DLD1 (cell line): ENCODE measurements around the gene GSE1.

ENCODE experiments used
- in situ Hi-C: cut with HindIII; loops from 2 replicates; pipeline ENCODE4 v1.10.0; 2017; ENCODE audit warnings: low sequenced_read_pairs

GSE1 gene

DNA sequence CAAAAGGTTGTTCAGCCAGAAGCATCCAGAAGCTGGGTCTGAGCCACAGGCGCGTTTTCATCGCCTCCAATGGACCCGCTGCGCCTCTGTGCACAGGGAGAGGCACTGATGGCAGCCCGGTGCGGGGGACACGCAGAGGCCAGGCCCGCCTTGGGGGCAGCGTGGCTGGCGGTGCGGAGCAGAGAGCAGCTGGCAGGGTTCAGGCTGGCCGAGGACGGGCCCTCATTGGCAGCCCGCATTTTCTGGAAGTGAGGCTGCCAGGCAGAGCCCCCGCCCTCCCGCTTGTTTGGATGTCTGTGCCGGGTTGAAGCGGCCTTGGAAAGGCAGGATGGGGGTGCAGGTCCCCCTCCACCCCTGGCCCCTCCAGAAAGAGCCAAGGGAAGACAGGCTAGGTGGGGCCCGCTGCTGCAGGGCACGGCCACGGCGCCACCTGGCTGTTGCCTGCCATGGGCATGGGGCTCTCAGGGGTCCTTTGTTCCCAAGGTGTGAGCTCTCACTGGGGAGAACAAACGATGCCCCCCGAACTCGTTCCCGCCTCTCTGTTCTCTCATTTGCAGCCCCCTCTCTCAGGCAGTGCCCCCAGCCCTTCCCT lies 18.8 kb downstream of the GSE1 start:
- in situ Hi-C loops = no loop called here

DNA sequence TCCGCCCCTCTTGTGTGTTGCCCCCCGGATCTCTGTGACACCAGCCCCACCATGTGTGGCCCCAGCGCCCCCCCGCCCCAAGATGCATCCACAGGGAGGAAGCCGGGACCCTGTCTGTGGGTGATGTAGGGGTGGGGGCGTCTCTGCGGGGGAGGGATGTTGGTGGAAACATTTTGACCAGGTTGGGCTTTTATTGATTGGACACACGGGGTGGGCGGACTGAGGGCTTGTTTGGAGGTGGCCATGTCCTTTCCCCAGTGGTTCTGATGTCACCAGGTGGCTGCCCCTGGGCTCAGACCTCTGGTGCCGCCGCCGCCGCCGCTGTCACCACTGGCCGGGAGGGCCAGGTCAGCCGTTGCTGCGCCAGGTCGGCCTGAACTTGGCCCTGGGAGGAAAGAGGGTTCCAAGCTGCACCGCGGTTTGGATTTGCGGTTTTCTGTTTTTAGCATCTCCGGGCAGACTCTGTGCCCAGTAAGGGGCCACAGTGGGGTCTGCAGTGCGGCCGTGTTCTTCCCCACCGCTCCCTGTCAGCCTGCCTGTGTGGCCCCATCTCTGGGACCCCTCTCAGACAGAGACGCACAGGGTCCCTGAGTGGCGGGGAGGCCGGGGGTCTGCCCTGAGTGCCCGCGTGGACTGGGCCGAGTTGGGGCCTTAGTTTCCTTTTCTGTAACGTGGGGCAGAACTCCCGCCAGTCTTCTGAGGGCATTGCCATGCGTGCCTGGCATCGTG lies 19.8 kb downstream of the GSE1 start:
- in situ Hi-C loops = no loop called here

DNA sequence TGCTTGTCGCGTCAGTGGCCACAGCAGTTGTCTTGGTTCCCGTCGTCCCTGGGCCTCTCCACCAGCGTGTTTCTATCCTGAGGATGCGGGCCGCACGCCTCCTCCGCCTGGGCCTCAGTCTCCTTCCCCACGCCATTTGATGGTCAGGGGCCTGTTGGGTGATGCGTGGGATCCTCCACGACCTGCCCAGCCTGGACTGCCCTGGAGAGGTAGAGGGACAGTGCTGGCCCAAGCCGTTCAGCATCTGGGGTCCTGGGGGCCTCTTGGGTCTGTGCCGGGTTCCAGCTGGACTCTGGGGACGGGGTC lies 20.3 kb downstream of the GSE1 start:
- in situ Hi-C loops = no loop called here

DNA sequence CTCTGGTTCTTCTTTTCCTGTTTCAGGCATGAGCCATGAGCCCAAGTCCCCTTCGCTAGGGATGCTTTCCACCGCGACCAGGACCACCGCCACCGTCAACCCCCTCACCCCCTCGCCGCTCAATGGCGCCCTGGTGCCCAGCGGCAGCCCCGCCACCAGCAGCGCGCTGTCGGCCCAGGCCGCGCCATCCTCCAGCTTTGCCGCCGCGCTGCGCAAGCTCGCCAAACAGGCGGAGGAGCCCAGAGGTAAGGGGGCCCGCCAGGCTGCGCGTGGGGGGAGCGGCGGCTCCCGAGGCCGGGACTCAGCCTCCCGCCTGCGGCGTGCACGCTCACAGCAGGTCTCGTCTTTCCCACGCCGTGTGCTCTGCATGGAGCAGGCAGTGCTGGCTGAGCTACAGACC lies 20.8 kb downstream of the GSE1 start:
- in situ Hi-C loops = no loop called here

DNA sequence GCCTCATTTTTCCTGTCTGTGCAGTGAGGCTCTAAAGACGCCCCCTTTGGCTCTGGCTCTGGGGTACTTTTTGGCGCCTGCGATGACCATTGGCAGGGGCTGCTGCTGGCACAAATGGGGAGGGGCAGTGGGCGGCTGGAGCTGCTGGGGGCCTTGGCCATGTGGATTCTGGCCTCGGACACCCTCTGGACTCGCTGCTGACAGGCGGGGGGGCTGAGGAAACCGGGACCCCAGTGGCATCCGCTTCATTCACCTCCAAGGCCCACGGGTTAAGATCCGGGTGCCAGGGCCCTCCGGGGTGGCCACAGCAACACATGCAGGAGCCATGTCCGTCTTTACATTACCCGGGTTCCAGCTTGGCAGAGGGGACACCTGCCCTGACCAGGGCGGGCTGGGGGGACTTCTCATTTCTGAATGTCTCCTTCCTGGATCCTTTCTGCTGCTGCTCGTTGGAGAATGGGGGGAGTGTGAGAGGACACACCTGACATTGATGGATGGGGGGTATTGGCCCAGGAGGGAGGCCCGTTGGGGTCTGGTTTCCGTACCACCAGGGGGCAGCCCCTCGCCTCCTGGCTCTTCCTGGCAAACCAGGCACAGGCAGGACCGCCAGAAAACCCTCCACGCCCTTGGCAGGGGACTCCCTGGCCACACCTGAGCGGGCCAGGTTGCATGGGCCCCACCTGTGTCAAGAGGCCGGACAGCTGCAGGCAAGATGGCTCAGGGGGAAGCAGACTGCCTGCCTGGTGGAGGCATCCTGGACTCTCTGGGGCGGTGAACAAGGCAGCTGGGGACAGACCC lies 21.8 kb downstream of the GSE1 start:
- in situ Hi-C loops = no loop called here

DNA sequence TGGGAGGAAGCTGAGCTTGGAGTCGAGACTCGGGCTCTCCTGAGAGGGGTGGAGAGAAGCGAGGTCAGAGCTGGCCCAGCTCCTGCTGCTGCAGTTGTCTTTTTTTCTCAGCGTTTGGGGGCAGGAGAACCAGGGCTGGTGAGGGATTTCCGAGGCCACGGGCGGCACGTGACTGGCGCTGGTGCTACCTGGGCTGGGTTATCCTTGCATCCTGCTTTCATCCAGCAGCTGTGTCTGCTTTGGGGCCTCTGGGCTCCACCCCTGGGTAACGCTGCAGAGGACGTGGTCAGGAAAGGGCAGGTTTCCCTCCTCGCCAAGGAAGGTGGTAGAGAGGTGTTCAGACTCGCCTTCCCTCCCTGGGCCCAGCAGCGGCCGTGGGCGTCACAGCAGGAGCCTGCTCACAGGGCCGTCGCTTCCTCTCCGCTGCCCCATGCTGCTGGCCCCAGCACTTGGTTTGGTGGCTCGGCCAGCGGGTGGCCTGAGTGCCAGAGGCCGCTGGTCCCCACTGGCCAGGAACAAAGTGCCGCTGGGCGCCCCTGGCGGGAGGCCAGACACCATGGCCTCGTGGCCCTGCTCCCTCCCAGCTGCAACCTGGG lies 22.5 kb downstream of the GSE1 start:
- in situ Hi-C loops = no loop called here

DNA sequence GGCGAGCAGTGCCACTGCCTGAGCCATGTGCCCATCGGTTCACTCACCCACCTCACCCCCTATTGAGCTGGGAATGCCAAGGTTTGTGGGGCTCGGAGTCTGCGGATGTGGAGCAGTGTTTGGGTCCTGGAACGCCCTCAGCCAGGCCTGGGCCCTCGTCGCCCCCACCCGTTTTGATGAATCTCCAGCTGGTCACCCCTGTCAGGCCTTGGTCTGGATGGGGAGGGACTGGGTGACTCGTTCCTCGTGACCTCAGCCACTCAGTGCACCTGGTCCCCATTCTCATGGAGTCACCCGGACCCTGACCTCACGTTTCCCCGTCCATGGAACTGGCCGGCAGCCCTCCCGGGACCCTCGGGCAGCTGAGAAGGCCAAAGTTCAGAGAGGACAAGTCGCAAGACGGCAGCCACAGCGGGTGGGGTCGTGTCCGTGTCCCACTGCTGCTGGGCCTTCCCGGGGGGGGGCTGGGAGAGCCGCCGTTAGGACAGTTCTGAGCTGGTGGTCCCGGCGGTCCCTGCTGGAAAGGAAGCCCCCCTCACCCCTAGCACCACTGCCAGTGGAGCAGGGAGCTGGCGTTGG lies 23.2 kb downstream of the GSE1 start:
- in situ Hi-C loops = no loop called here

DNA sequence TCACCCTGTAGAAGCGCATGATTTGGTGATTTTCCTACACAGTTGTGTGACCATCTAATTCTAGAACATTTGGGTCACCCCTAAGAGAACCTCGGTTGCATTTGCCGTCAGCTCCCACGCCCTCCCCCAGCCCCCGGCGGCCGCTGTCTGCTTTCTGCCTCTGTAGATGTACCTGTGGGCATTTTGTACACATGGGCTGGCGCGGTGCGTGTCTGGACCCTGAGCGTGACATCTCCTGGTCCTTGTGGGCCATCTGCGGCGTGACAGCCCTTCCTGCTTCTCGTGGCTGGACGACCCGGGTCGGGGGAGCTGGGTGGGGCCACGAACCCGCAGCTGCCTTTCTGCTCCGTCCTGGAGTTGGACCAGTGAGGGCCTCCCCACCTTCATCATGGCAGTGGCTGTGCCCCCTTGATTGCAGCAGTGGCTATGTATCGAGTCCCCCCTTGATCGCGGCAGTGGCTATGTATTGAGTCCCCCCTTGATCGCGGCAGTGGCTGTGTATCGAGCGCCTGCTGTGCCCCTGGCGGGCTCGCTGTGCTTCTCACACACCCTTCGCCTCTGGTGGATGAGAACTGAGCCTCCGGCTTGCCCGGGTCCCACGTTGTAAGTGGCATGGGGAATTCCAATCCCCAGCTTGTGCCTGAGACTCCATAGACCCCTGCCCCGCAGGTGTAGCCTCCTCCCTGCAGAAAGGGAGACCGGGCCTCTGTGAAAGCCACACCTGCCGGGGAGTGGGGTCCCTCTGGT lies 24.1 kb downstream of the GSE1 start:
- in situ Hi-C loops = no loop called here

DNA sequence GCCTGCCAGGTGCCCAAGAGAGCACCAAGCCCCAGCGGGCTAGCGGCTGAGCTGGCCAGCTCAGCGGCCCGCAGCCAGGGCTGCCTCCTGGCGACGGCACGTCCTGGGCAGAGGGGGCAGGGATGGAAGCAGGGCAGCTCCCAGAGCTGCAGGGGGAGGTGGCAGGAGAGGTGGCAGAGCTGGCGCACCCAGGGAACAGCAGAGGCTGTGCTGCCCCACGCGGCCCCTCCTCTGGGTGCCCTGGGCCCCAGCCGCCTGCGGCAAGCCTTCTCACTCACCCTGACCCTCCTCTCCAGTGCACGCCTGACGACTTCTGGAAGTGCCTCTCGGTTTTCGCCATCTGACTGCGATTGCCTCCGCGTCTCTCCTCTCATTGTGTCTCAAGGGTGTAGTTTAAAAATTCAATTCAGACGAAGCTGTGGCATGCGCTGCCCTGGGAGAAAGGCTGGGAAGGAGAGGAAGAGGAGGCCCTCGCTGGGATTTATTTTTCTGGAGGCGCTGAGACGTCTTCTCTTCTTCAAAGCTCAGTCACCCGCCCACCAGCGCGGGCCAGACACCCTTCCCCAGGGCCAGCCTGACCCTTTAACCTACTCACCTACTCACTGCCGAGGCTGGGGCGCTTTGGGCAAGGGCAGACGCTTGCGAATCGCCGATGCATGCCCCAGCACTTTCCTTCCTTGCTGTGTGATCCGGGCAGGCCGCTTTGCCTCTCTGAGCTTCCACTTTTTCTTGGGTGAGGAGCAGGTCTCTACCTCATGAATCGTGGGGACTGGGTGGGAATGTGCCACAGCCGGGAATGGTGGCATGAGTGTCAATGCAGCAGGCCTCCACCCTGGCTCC lies 24.9 kb downstream of the GSE1 start:
- in situ Hi-C loops = no loop called here

DNA sequence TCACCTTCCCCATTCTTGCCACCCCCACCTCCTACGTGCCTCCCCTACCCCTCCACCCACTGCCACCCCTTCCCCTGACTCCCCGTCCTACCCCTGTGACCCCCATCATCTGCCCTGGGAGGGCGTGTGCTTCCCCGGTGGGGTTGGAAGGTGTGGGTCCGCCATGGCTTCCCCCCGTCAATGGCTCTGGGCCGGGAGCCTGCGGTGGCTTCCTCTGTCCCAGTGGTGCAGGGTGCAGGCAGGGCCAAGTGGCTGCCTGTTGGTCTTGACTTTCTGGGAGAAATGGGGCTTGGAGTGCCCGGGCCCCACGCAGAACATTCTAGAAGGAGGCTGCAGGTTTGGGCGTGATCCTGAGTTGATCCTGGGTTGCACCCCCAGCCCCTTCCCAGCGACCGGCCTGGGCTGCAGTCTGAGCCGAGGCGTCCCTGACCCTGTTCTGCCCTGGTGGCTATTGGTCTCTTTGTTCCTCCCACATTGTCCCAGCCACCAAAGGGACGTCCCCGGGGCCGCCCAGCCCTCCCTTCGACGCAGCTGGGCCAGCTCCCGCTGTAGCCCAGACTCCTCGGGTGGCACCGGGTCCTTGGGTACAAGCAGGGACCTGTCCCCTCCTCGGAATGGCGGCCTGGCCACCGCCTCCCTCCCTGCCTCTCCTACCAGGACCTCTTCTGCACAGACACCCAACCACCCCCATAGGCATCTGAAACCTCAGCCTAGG lies 25.7 kb downstream of the GSE1 start:
- in situ Hi-C loops = no loop called here

DNA sequence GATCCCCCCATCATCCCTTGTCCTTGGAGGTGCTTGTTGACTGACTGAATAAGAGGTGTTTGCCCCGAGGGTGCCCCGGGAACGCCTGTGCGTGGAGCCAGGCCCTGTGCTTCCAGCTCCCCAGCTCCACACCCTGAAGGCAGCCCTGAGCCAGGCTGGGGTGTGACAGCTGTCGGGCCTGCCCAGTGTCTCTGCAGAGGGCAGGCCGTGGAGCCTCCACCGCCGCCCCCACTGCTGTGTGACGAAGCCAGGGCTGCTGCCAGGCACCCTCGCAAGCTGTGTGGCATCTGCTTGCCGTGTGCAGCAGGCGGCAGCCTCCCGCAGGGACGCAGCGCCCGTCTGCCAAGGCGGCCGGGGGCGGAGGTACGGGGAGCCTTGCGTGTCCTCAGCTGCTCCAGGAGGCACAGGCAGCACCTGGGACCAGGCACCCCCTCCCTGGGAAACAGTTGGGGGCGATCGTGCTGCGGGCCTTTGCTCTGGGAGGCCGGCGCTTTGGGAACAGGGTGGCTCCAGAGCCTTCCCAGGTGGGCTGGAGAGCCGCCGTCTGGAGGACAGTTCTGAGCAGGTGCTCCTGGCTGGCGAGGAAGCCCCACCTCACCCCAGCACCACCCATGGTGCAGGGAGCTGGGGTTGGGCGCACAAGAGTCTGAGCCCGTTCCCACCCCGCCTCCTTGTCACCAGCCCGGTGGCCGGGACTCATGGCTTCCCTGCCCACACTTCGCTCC lies 26.6 kb downstream of the GSE1 start:
- in situ Hi-C loops = no loop called here

DNA sequence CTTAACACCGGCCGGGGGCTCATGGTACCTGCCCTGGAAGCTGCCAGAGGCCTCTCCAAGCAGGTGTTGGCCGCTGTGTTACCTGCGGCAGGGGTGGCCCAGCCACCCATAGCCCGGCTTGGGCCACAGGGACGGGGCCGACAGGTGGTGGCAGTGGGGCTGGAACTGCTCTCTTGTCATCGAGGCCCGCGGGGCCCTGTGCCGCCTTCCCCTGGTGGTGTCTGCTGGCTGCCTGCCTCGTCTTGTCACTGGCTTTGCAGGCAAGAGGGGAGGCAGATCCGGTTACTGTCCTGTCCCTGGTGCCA lies 27.1 kb downstream of the GSE1 start:
- in situ Hi-C loops = no loop called here

DNA sequence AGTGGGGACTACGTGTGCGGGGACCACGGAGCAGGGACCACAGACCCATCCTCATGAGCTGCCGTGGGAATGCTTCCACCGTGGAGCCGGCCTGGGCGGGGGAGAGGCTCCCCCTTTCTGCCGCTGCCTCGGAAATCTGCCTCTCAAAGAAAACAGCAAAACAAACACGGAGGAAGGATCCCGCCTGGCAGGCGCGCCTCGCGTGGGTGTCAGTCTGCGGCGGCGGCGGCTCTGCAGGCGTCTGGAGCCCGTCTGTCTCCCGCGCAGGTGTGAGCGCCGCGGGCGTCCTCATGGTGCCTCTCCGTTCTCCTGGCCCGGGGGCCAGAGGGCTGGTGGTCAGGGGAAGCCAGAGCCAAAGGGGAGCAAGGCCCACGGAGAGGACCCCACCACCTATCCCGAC lies 27.5 kb downstream of the GSE1 start:
- in situ Hi-C loops = no loop called here

DNA sequence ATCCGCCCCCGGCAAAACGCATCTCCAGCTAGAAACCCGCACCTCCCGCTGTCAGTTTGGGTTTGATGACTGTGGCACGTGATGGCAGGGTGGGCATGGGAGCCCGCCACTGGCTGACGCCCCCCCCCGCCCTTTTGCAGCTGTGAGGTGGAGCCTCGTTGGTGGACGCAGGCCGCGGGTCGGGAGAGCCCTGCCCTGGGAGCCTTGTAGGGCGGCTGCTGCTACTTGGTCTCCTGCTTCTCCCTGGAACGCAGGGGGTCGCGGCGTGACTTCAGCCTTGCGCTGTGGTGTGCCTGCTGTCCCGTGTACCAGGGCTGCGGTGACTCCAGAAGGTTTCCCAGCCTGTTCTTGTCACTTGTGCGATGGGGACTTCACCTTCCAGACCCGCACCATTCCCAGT lies 28.2 kb downstream of the GSE1 start:
- in situ Hi-C loops = no loop called here

DNA sequence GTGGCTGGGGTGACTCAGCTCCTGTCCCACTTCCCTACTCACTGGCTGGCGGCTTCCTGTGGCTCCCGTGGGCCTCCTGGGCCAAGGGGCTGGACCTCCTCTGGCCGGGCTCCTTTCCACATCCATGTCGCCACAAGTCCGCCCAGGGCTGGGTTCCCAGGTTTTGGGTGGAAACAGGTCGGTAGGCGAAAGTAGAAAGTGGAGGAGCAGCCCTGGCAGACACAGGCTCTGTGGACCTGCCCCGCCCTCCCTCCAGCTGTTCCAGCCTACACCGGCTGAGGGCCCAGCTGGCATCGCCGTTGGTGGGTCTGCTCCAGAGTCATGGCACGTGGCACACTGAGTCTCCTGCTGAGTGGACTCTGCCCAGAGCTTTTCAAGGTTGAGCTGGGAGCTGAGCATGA lies 28.7 kb downstream of the GSE1 start:
- in situ Hi-C loops = no loop called here

DNA sequence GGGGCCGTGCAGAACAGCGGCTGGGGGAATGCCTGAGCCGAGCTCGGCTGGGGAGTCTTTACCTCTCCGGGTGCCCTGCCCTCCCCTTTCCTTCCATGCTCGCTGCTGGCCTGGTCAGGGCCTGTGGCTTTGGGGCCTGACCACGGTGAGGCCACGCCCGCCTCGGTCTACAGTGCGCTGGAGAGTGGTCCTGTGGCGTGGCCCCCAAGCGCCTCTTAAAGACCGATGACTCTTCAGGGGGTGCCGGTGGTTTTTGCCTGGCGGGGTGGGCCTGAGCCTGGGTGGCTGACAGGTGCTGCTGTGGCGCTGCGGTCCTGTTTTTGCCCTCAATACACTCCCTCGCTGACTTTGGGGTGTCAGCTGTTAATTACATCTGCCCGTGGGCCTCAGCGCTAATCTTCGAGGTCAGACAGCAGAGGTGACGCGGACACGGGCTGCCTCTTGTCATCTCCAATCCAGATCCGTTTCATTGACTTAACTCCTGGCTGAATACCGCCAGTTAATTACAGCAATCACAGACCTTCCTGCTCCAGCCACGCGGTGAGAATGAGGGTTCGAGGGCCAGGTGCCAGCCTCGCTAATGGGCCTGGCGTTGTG lies 29.7 kb downstream of the GSE1 start:
- in situ Hi-C loops = no loop called here

DNA sequence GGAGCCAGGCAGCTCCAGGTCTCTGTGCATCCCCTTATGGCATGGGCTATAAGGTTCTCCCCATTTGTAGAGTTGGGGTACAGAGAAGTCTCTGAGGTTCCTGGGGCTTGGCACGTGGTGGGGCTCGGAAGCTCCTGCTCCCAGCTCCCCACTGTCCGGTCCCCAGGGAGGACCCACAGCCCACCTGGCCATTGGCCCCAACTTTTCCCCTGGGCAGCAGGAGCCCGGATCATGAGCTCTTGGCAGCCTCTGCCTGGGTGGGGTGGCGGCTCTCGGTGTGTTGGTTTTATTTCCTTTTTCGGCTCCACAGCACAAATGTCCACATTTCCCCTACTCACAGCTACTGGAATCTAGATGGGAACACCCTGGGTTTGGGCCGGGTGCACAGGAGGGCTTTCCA lies 30.5 kb downstream of the GSE1 start:
- in situ Hi-C loops = no loop called here

DNA sequence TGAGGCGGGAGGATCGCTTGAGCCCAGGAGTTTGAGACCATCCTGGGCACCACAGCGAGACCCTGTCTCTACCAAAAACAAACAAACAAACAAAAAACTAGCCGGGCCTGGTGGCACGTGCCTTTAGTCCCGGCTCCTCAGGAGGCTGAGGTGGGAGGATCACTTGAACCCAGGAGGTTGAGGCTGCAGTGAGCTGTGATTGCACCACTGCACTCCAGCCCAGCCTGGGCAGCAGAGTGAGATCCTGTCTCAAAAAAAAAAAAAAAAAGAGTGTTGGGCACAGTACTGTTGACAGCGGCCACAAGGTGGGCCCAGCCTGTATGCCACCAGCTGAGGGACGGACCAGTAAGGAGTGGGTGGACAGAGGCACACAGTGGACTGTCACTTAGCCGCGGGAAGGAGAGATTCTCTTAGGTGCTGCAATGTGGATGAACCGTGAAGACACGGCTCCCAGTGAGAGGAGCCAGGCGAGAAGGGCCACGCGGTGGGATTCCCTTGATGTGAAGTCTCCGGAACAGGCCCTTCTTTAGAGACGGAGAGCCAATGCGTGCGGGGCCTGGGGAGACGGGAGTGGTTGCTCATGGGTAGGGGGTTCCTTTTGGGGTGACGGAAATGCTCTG lies 31.1 kb downstream of the GSE1 start:
- in situ Hi-C loops = no loop called here
